ENCODE results near the gene EHD4. TPM values are rescaled to one million over a fixed set of nuclear protein-coding genes. Genes with fewer than 3 reads are reported as not detected.

EHD4 gene
- total RNA-seq, 4 donors from 2014 or later = 13.2 to 31.5 (median 22.0) TPM

DNA sequence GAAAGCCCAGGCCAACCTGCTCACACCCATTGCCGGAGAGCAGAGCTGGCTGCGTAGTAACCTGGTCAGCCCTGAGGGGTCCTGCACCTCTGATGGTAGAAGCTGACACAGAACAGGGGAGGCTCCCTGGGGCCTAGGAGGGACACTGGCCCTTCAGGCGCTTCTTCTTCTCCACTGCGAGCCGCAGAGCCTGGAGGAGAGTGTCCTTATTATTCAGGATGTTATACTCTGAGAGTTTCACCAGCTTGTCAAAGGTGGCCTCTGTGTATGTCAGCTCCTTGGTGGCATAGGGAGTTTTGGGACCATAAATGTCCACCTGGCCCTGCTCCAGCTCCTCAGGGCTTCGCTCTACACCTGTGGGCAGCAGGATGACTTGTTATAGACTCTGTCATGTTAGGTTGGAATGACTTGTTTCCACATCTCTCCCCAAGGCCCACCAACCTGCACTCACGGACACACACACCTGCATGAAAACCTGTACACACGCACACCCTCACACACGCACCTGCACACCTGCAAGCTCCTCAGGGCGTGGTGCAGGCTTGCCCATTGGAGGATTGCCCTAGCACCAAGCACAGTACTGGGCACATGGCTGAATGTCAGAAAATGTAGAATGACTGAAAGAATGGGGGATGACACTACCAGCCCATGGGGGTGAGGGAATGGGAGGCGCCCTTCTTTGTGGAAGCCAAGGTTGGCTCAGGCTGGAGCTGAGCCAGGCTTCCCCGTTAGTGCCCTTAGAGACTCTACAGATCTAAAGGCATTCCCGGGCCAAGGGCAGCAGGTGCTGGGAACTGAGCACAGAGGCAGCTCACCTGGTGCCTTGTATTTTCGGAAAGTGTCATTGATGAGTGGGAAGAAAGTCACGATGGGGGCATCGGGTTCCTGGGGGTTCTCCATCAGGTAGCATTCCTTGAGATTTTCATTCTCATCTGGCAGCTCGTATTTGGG lies 11.5 kb upstream of the EHD4 start:
- H3K4me1 ChIP-seq = peaks cover 0 to 18% (median 0%) of the 10 kb centered on the region in 4 donors
- 89 to 94% methylated on average over 17 of the region's 17 CpGs for WGBS, 2 donors
- TF ChIP-seq EP300 (IDR thresholded peaks at IDR 0.05) (no peak), POLR2A (IDR thresholded peaks at IDR 0.05) (no peak)
- TF ChIP-seq, protein P1, sequence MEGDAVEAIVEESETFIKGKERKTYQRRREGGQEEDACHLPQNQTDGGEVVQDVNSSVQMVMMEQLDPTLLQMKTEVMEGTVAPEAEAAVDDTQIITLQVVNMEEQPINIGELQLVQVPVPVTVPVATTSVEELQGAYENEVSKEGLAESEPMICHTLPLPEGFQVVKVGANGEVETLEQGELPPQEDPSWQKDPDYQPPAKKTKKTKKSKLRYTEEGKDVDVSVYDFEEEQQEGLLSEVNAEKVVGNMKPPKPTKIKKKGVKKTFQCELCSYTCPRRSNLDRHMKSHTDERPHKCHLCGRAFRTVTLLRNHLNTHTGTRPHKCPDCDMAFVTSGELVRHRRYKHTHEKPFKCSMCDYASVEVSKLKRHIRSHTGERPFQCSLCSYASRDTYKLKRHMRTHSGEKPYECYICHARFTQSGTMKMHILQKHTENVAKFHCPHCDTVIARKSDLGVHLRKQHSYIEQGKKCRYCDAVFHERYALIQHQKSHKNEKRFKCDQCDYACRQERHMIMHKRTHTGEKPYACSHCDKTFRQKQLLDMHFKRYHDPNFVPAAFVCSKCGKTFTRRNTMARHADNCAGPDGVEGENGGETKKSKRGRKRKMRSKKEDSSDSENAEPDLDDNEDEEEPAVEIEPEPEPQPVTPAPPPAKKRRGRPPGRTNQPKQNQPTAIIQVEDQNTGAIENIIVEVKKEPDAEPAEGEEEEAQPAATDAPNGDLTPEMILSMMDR (IDR thresholded peaks at IDR 0.05) = no peak

DNA sequence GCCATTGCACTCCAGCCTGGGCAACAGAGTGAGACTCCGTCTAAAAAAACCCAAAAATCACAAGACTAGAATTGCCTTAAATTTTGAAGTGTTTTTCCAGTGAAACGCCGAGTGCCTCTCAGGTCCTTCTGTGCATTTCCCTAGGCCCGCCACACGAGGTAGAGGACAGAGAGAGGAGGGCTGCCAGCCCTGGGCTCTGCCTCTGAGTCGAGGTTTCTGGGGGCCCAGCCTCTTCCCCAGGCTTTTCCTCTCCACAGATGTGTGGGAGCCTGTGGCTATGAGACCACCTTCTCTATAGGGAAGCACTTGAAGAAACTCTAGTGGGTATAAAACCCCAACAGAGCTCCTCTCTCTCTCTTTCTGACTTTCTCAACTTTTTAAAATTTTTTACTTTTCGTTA lies 10.9 kb upstream of the EHD4 start:
- WGBS, 2 donors = 74 to 80% methylated on average over 7 of the region's 7 CpGs
- peaks cover 0 to 18% (median 0%) of the 10 kb centered on the region in 4 donors for H3K4me1 ChIP-seq
- TF ChIP-seq, protein P1 (IDR thresholded peaks at IDR 0.05) = no peak
- no peak for TF ChIP-seq EP300 (IDR thresholded peaks at IDR 0.05)
- no peak for TF ChIP-seq POLR2A (IDR thresholded peaks at IDR 0.05)
- no peak overlapping the region for H3K27ac ChIP-seq
- H3K4me3 ChIP-seq = no peak overlapping the region
- no peaks in the 10 kb centered on the region for H3K27me3 ChIP-seq
- no peaks in the 10 kb centered on the region for H3K36me3 ChIP-seq
- no peak for DNase-seq (ENCODE audit: low spot score in 2 of 2)
- no peaks in the 10 kb centered on the region for H3K9me3 ChIP-seq

More for the DNA sequence above, 11.5 kb upstream of the EHD4 start:
- Histone ChIP-seq H3K4me3 (no peak overlapping the region), H3K27me3 (no peaks in the 10 kb centered on the region), H3K36me3 (no peaks in the 10 kb centered on the region), H3K9me3 (no peaks in the 10 kb centered on the region), H3K27ac (no peak overlapping the region)
- DNase-seq (ENCODE audit: low spot score in 2 of 2) = no peak

GRCh38 chr15:41982133-41982930 lies 10.0 kb upstream of the EHD4 start:
- 92 to 93% methylated on average over 10 of the region's 10 CpGs for WGBS, 2 donors
- Histone ChIP-seq H3K27me3 (no peaks in the 10 kb centered on the region), H3K9me3 (no peaks in the 10 kb centered on the region), H3K4me1 (peaks cover 0 to 18% (median 0%) of the 10 kb centered on the region in 4 donors), H3K36me3 (no peaks in the 10 kb centered on the region), H3K4me3 (no peak overlapping the region), H3K27ac (no peak overlapping the region)
- DNase-seq (ENCODE audit: low spot score in 2 of 2) = no peak
- TF ChIP-seq, protein P1 (IDR thresholded peaks at IDR 0.05) = no peak
- TF ChIP-seq EP300 (IDR thresholded peaks at IDR 0.05) = no peak
- no peak for TF ChIP-seq POLR2A (IDR thresholded peaks at IDR 0.05)

DNA sequence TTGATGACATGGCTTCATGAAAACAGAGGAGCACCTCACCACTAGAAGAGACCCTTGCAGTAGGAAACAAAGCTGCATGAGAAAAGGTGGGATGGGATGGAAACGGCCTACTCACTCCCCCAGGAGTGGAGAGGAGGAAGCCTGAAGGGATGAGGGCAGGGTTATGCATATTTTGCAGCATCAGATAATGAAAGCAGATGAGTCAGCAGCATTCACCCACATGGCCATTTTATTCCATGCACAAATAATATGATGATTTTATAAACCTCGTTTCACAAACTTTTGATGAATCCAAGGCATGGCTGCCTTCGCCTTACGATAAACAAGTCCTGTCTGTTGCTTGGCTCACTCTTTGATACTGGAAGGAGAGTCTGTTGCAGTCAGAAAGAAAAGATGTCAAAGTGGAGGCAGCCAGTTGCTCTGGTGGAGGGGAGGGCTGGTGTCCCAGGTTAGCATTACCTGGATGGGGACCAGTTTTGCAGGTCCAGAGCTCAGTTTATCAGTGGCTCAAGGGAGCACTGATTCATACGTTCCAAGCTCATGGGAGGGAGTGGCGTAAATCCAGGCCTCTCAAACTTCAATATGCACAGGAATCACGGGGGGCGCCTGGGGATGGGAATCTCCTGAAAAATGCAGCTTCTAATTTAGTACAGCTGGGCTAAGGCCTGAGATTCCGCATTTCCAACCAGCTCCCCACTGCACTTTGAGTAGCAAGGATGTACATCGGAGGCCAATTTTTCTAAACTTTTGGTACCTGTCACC lies 9.2 kb upstream of the EHD4 start:
- H3K36me3 ChIP-seq = no peaks in the 10 kb centered on the region
- no peak for TF ChIP-seq POLR2A (IDR thresholded peaks at IDR 0.05)
- TF ChIP-seq, protein P1 (IDR thresholded peaks at IDR 0.05) = no peak
- TF ChIP-seq EP300 (IDR thresholded peaks at IDR 0.05) = no peak
- no peak overlapping the region for H3K27ac ChIP-seq
- no peaks in the 10 kb centered on the region for H3K9me3 ChIP-seq
- WGBS, 2 donors = 84 to 86% methylated on average over 10 of the region's 10 CpGs
- no peaks in the 10 kb centered on the region for H3K27me3 ChIP-seq
- H3K4me3 ChIP-seq = no peak overlapping the region
- H3K4me1 ChIP-seq = peaks cover 0 to 18% (median 0%) of the 10 kb centered on the region in 4 donors
- DNase-seq (ENCODE audit: low spot score in 2 of 2) = no peak
